ENCODE data around the gene NACA2.
"Not testable (repeated sequence)": the region's sequence is repeated elsewhere in the genome, so short reads cannot be mapped to it uniquely, and the experiment has no call there.

NACA2 gene

GRCh38 chr17:61556224-61557188 is 34.5 kb downstream of the NACA2 start:
- TF ChIP-seq CTCF (conservative IDR thresholded peaks at IDR 0.05), result no peak
- H3K27ac ChIP-seq, result peak overlapping the region; percentile 34

DNA sequence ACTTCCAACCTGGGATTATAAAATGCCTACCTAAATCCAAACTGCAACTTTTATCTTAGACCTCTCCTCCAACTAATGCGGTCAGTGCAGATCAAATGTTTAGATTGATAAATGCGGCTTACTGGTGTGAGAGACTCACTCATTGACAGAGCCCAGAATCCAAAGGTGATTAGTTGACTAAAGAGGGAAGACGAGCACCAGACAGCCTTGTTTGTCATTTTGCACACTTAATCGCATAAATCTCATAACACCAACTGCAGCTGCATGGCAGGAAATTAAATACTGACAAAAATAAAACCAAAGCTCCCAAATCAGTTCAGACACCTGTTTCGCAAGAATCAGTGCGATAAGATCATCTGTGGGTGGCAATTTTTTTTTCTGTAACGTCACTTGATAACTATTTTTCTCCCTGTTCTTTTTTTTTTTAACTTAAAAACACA is 35.9 kb downstream of the NACA2 start:
- H3K27ac ChIP-seq, result no peak overlapping the region
- no peak for TF ChIP-seq CTCF (conservative IDR thresholded peaks at IDR 0.05)

DNA sequence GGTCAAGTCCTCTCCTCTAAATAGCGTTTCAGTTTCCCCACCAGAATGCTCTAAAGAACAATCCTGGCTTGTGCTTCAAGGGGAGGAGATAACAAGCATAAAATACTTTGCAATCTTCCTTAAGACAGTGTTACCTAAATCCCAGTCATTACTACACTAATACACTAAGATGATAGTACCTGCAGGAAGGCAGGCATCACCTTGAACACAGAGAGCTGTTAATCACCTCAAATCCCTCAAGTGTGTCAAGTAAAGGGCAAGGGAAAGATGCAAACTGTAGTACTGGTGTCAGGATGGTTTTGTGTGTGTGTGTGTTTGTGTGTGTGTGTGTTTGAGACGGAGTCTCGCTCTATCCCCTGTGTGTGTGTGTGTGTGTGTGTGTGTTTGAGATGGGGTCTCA is 36.8 kb downstream of the NACA2 start:
- no peak overlapping the region for H3K27ac ChIP-seq
- no peak for TF ChIP-seq CTCF (conservative IDR thresholded peaks at IDR 0.05)

DNA sequence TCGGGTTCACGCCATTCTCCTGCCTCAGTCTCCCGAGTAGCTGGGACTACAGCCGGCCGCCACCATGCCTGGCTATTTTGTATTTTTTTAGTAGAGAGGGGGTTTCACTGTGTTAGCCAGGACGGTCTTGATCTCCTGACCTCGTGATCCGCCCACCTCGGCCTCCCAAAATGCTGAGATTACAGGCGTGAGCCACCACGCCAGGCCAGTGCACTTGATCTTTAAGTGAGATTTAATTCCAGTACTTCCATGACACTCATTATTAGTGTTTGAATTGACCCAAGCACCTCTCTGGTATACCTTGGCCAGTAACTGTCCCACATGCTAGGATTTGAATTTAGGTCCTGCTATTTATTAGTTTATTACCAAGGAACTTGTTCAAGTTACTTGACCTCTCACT is 38.5 kb downstream of the NACA2 start:
- not testable (repeated sequence) for H3K27ac ChIP-seq

- peak; percentile 82 for TF ChIP-seq CTCF (conservative IDR thresholded peaks at IDR 0.05)
- H3K27ac ChIP-seq, result no peak overlapping the region
Measured at GRCh38 chr17:61551255-61551742, 39.7 kb downstream of the NACA2 start.

DNA sequence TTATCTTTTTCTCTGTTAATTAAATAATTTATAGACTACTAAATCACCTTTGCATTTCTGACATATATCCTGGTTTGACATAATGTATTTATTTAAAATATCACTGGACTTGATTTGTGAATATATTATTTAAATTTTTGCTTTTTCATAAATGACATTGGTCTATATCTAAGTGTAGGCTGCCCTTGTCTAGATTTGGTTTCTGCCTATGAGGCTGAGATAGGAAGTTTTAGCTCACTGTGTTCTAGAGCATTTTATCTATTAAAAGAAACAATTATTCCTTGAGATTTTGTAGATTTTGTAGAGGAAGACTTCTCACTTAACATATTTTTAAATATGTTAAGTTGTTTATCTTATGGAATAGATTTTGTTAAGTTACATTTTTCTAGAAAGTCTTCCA is 43.9 kb downstream of the NACA2 start:
- no peak for TF ChIP-seq CTCF (conservative IDR thresholded peaks at IDR 0.05)
- H3K27ac ChIP-seq, result no peak overlapping the region

DNA sequence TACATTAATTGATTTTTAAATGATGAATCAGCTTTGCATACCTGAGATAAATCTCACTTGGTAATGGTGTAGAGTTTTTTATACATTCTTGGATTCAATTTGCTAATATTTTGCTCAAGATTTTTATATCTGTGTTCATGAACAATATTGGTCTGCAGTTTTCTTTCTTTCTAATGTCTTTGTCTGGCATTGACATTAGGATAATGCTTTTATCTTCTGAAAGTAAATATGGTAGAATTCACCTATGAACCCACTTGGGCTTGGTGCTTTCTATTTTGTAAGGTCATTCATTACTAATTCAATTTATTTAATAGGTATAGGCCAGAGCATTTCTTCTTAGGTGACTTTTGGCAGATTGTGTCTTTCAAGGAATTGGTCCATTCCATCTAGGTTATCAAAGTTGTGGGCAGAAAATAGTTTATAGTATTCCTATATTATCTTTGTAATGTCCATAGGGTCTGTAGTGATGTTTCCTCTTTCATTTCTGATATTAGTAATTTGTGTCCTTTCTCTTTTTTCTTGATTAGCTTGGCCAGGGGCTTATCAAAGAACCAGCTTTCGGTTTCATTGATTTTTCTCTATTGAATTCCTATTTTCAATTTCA is 45.6 kb downstream of the NACA2 start:
- TF ChIP-seq CTCF (conservative IDR thresholded peaks at IDR 0.05), result no peak
- no peak overlapping the region for H3K27ac ChIP-seq
